K562 (cell line): Measurements from ENCODE around the gene PSMA7. TPM values are rescaled to one million over a fixed set of nuclear protein-coding genes. Genes with fewer than 3 reads are reported as not detected.

Experiments used
- ATAC-seq: fragments of 200-7000 bp; cut with Tn5 transposase; 3 replicates; pipeline ENCODE4 v1.9.1; 2020; ENCODE audit warnings: moderate library complexity
- BruUV-seq: library from RNA; stranded (reverse); fragments of 400-500 nt; replicated peaks from 2 replicates; lab custom pipeline; 2021; lab: Mats Ljungman, UMichigan
- CTCF ChIA-PET: fragments of 300-600 bp; formaldehyde crosslinking; extraction: SDS; loops from one replicate; lab custom pipeline; 2021; ENCODE audit warnings: low intra/inter-chr PET ratio; lab: Yijun Ruan, JAX
- POLR2A ChIA-PET: fragments of 300-600, 350-650 bp; sonication (Branson Sonifier 250); formaldehyde crosslinking; extraction: SDS; loops from one replicate; lab custom pipeline; 2021; ENCODE audit warnings: antibody characterized with exemption, inconsistent platforms; lab: Yijun Ruan, JAX
- DNase-seq, 4 experiments: peaks; one replicate each; pipeline versions ENCODE4 v3.0.0 to v3.0.0-alpha.2; 2011 to 2018; ENCODE audit warnings: low spot score in 3 of 4, mixed read lengths in 3 of 4; ENCODE audit errors: extremely low read depth in 1 of 4
- FAIRE-seq: peaks from 2 replicates; lab custom pipeline; 2011; peaks lifted over from hg19 to GRCh38; lab: Jason Lieb, UNC
- H2AFZ ChIP-seq: 2 replicates; pipeline ENCODE4 v1.6.0; 2011; ENCODE audit warnings: low read depth, low read length, control low read depth, inconsistent platforms
- H3K27ac ChIP-seq: fragments of 200-600 bp; 3 replicates; pipeline ENCODE4 v1.8.0; 2011; ENCODE audit warnings: low read depth, mild to moderate bottlenecking, control low read depth, inconsistent platforms, low read length, moderate library complexity, mixed read lengths; ENCODE audit errors: extremely low read depth
- H3K27me3 ChIP-seq, 2 experiments: fragments of 300-600 bp in 1 of 2; 2 replicates in 1 of 2; 3 replicates in 1 of 2; pipeline versions ENCODE4 v1.6.0 to v1.8.0; 2011; ENCODE audit warnings: inconsistent platforms in 2 of 2, low read length in 2 of 2, mild to moderate bottlenecking in 1 of 2, mixed read lengths in 1 of 2, moderate library complexity in 1 of 2; ENCODE audit not compliant: control insufficient read depth in 2 of 2, insufficient read depth in 2 of 2
- H3K36me3 ChIP-seq: fragments of 300-600 bp; 3 replicates; pipeline ENCODE4 v1.8.0; 2011; ENCODE audit warnings: mild to moderate bottlenecking, low read length, inconsistent platforms; ENCODE audit not compliant: control insufficient read depth, insufficient read depth
- H3K4me1 ChIP-seq, 2 experiments: fragments of 200-600 bp in 1 of 2; replicated peaks in 1 of 2; 2 replicates in 1 of 2; 3 replicates in 1 of 2; pipeline versions ENCODE4 v1.5.1 to v1.8.0; 2011; ENCODE audit warnings: inconsistent platforms in 2 of 2, low read length in 2 of 2, mild to moderate bottlenecking in 1 of 2, mixed read lengths in 1 of 2, moderate library complexity in 1 of 2; ENCODE audit not compliant: control insufficient read depth in 2 of 2, insufficient read depth in 2 of 2
- H3K4me2 ChIP-seq: 2 replicates; pipeline ENCODE4 v1.6.1; 2011; ENCODE audit warnings: low read length, control low read depth, inconsistent platforms, mixed read lengths; ENCODE audit not compliant: insufficient read depth
- H3K4me3 ChIP-seq: fragments of 200-600 bp; sonication (generic), shearing (Covaris generic); 2 replicates; pipeline ENCODE4 v1.5.1; 2016; ENCODE audit warnings: control low read depth, inconsistent platforms
- H3K79me2 ChIP-seq: fragments of 200-600 bp; 3 replicates; pipeline ENCODE4 v1.8.0; 2011; ENCODE audit warnings: low read length, inconsistent platforms; ENCODE audit not compliant: control insufficient read depth, insufficient read depth
- H3K9ac ChIP-seq, 2 experiments: 2 replicates each; pipeline versions ENCODE4 v1.6.0 to v1.6.1; 2011; ENCODE audit warnings: low read depth in 2 of 2, low read length in 2 of 2, control low read depth in 1 of 2, inconsistent platforms in 1 of 2, mild to moderate bottlenecking in 1 of 2, mixed read lengths in 1 of 2; ENCODE audit not compliant: insufficient read depth in 1 of 2
- H3K9me1 ChIP-seq: one replicate; pipeline ENCODE4 v1.6.0; 2011; ENCODE audit warnings: inconsistent platforms, mild to moderate bottlenecking, low read length, moderate library complexity; ENCODE audit not compliant: control insufficient read depth, insufficient read depth
- H3K9me3 ChIP-seq: replicated peaks from 2 replicates; pipeline ENCODE4 v1.5.1; 2011; ENCODE audit warnings: low read depth, low read length, inconsistent platforms; ENCODE audit not compliant: control insufficient read depth, insufficient read depth
- H4K20me1 ChIP-seq: replicated peaks from 2 replicates; pipeline ENCODE4 v1.6.1; 2011; ENCODE audit warnings: low read length, inconsistent platforms, mixed read lengths; ENCODE audit not compliant: control insufficient read depth, insufficient read depth
- ARID1B ChIP-seq: fragments of 450-650 bp; IDR thresholded peaks from 2 replicates; pipeline ENCODE4 v1.6.1; 2016; ENCODE audit warnings: antibody characterized with exemption, mild to moderate bottlenecking, inconsistent platforms
- CEBPG ChIP-seq, 3 experiments: fragments of 200-800 bp in 1 of 3; sonication (Bioruptor generic) in 1 of 3; sonication (generic) in 1 of 3; formaldehyde crosslinking in 1 of 3; IDR thresholded peaks in 2 of 3; conservative IDR thresholded peaks in 1 of 3; 2 replicates each; pipeline versions ENCODE4 v1.6.1 to v1.8.0; 2016 to 2022; ENCODE audit warnings: missing compliant biosample characterization in 2 of 3, missing genetic modification characterization in 2 of 3, mild to moderate bottlenecking in 1 of 3, missing genetic modification reagents in 1 of 3
- MEF2D ChIP-seq: conservative IDR thresholded peaks from 2 replicates; pipeline ENCODE4 v1.6.1; 2016; ENCODE audit warnings: low read depth, missing genetic modification characterization, missing compliant biosample characterization
- POLR2H ChIP-seq: IDR thresholded peaks from 2 replicates; pipeline ENCODE4 v1.6.1; 2016; ENCODE audit warnings: missing genetic modification characterization, low read depth, mild to moderate bottlenecking, control low read depth, missing compliant biosample characterization, moderate library complexity
- PRDM10 ChIP-seq: fragments of 450-650 bp; IDR thresholded peaks from 2 replicates; pipeline ENCODE4 v1.6.1; 2018; ENCODE audit not compliant: partially characterized antibody
- SMAD2 ChIP-seq: fragments of 150-350 bp; IDR thresholded peaks from 2 replicates; pipeline ENCODE4 v1.6.1; 2014; ENCODE audit warnings: low read depth, mild to moderate bottlenecking, low read length
- YBX1 ChIP-seq: fragments of 450-650 bp; IDR thresholded peaks from 2 replicates; pipeline ENCODE4 v1.7.1; 2016; ENCODE audit warnings: mild to moderate bottlenecking
- ZNF263 ChIP-seq: sonication (generic); formaldehyde crosslinking; IDR thresholded peaks from 2 replicates; pipeline ENCODE4 v1.8.0; 2022; ENCODE audit warnings: mild to moderate bottlenecking, missing genetic modification reagents, borderline replicate concordance
- ZNF561 ChIP-seq: fragments of 450-650 bp; formaldehyde crosslinking; conservative IDR thresholded peaks from 2 replicates; pipeline ENCODE4 v1.4.0; 2020; ENCODE audit warnings: mild to moderate bottlenecking, moderate library complexity
- WGBS: fragments of 100-300 bp; shearing (Covaris generic); methylation state at CpG from one replicate; pipeline ENCODE4 v1.1.6; 2016; ENCODE audit warnings: low coverage, mixed read lengths; ENCODE audit not compliant: insufficient coverage; ENCODE audit errors: missing lambda C conversion rate; 5-methylcytosine and 5-hydroxymethylcytosine counted together
- in situ Hi-C: fragments of 300-500 bp; cut with MboI; formaldehyde crosslinking; loops from 4 replicates; pipeline ENCODE4 v1.15.0; 2018; ENCODE audit warnings: inconsistent platforms, mixed read lengths
- intact Hi-C: fragments of 100-400 bp; cut with micrococcal nuclease; formaldehyde crosslinking; loops from 2 replicates; pipeline ENCODE4 v1.14.2; 2022
- polyA plus RNA-seq, 8 experiments: library from polyadenylated mRNA; depleted of rRNA in 4 of 8; stranded (reverse) in 5 of 8; unstranded in 3 of 8; fragments of >200 nt; fragmentation: Nextera tagmentation in 2 of 8; fragmentation: Illumina TruSeq in 1 of 8; extraction: Ambion mirVana in 2 of 8; extraction: Trizol in 1 of 8; gene quantifications; 2 replicates each; pipeline versions ENCODE4 v1.2.1 to v1.2.3, GENCODE V29; 2011 to 2014; ENCODE audit warnings: inconsistent platforms in 1 of 8, missing spikeins in 1 of 8
- total RNA-seq, 7 experiments: library from RNA; depleted of rRNA in 6 of 7; stranded (reverse); fragments of >200 nt in 6 of 7; fragmentation: Illumina TruSeq in 2 of 7; extraction: Trizol in 2 of 7; gene quantifications; 2 replicates each; pipeline versions ENCODE4 v1.2.1 to v1.2.3, GENCODE V29; 2011 to 2021; ENCODE audit warnings: low replicate concordance in 1 of 7

PSMA7 gene
- total and polyA plus RNA-seq, 9 of the 15 experiments (the other 6 are each of a cell fraction or from before 2014, with no cell fraction given) = 257 to 510 (median 393) TPM

GRCh38 chr20:62105592-62105991 lies 37.6 kb downstream of the PSMA7 start:
- Histone ChIP-seq H2AFZ (no peak overlapping the region), H3K4me3 (no peak overlapping the region), H3K27ac (no peak overlapping the region), H4K20me1 (no peaks in the 10 kb centered on the region), H3K9me1 (no peaks in the 10 kb centered on the region), H3K9ac (no peak overlapping the region), H3K36me3 (no peaks in the 10 kb centered on the region), H3K27me3 (peaks cover 16 to 45% of the 10 kb centered on the region in 2 experiments; a peak in 4 of 5 replicates), H3K4me1 (peaks cover 0 to 11% of the 10 kb centered on the region in 2 experiments; a peak in 3 of 5 replicates), H3K79me2 (no peaks in the 10 kb centered on the region), H3K4me2 (no peak overlapping the region), H3K9me3 (peaks cover 5% of the 10 kb centered on the region)
- intact Hi-C loops (no loop called here), in situ Hi-C loops (no loop called here)
- TF ChIP-seq PRDM10 (no peak), ZNF561 (CRISPR knock-in tag) (no peak), POLR2H (tag) (no peak), ZNF263 (CRISPR knock-in tag) (no peak), MEF2D (no peak), CEBPG (CRISPR knock-in tag; IDR thresholded peaks at IDR 0.05) (no peak), CEBPG (tag; conservative IDR thresholded peaks at IDR 0.05 in 1 of 2, IDR thresholded peaks at IDR 0.05 in 1 of 2) (no peak), YBX1 (no peak), ARID1B (no peak), SMAD2 (no peak)
- DNase-seq (no peak), ATAC-seq (no peak), FAIRE-seq (no peak)
- ChIA-PET CTCF (no interaction called here), POLR2A (no interaction called here)
- WGBS = 2% methylated on average over 5 of the region's 5 CpGs
- no TSS peak for BruUV-seq
